ENCODE data around the gene SYPL1.

Gene SYPL1

GRCh38 chr7:106076537-106076936, 35.6 kb downstream of the SYPL1 start:
- Histone ChIP-seq H3K9me3 (ENCODE audit: control insufficient read depth, low read length) (no peaks in the 10 kb centered on the region), H3K4me1 (ENCODE audit: control insufficient read depth, insufficient read depth, low read length) (no peaks in the 10 kb centered on the region), H3K36me3 (ENCODE audit: control insufficient read depth, insufficient read depth, low read length) (no peaks in the 10 kb centered on the region), H3K27me3 (ENCODE audit: control insufficient read depth, insufficient read depth, low read length, poor library complexity, severe bottlenecking) (no peaks in the 10 kb centered on the region), H3K27ac (ENCODE audit: insufficient read depth, low read depth, low read length, poor library complexity, severe bottlenecking) (no peak overlapping the region), H3K4me3 (ENCODE audit: insufficient read depth, low read depth, low read length) (no peak overlapping the region)
- 100% methylated on average over 2 of the region's 2 CpGs; no CpG with 5 or more reads in 1 of the 2 experiments for WGBS, 2 experiments

DNA sequence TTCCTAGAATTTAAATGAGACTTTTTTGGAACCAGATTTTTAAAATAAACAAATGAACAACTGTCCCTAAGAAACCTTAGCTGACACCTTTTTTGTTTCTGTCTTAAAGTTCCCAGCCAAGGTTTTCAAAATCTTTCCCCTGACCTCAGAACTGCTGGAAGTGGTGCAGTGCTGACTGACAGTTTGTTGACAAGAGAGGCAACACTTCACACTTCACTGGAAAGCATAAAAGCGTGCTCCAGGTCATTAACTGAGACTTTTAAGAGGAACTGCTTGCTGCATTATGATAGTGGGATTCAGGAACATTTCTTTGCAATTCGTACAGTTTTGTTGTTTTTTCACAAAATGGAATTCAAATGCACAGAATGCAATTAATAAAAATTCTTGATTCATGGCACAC, 36.2 kb downstream of the SYPL1 start:
- H3K27ac ChIP-seq (ENCODE audit: insufficient read depth, low read depth, low read length, poor library complexity, severe bottlenecking), result no peak overlapping the region
- H3K27me3 ChIP-seq (ENCODE audit: control insufficient read depth, insufficient read depth, low read length, poor library complexity, severe bottlenecking), result no peaks in the 10 kb centered on the region
- no peak overlapping the region for H3K4me3 ChIP-seq (ENCODE audit: insufficient read depth, low read depth, low read length)
- no peaks in the 10 kb centered on the region for H3K36me3 ChIP-seq (ENCODE audit: control insufficient read depth, insufficient read depth, low read length)
- no peaks in the 10 kb centered on the region for H3K9me3 ChIP-seq (ENCODE audit: control insufficient read depth, low read length)
- 82 to 89% methylated on average over 2 of the region's 2 CpGs for WGBS, 2 experiments
- no peaks in the 10 kb centered on the region for H3K4me1 ChIP-seq (ENCODE audit: control insufficient read depth, insufficient read depth, low read length)

- Histone ChIP-seq H3K27me3 (ENCODE audit: control insufficient read depth, insufficient read depth, low read length, poor library complexity, severe bottlenecking) (no peaks in the 10 kb centered on the region), H3K9me3 (ENCODE audit: control insufficient read depth, low read length) (no peaks in the 10 kb centered on the region), H3K27ac (ENCODE audit: insufficient read depth, low read depth, low read length, poor library complexity, severe bottlenecking) (no peak overlapping the region), H3K4me1 (ENCODE audit: control insufficient read depth, insufficient read depth, low read length) (no peaks in the 10 kb centered on the region), H3K36me3 (ENCODE audit: control insufficient read depth, insufficient read depth, low read length) (no peaks in the 10 kb centered on the region), H3K4me3 (ENCODE audit: insufficient read depth, low read depth, low read length) (no peak overlapping the region)
- 88 to 92% methylated on average over 9 of the region's 9 CpGs for WGBS, 2 experiments
Observed at GRCh38 chr7:106074257-106074656, 37.9 kb downstream of the SYPL1 start.

DNA sequence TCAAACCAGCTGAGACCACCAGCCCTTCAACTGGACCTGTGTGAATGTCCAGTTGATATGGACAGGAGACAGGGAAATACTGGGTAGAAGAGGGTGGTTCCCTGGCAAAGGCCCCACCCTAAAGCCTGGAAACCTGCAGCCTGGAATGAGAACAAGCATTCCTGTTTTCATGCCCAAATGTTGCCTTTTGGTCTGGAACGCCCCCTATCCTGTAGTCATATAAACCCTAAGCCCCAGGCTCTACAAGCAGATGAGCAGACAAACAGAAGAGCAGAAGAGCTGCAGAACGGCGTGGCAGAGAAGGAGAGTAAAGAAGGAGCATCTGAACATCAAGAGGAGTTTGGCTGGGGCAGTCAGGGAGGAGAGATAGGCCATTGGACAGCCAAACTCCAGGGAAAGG, 38.4 kb downstream of the SYPL1 start:
- Histone ChIP-seq H3K4me3 (ENCODE audit: insufficient read depth, low read depth, low read length) (no peak overlapping the region), H3K27ac (ENCODE audit: insufficient read depth, low read depth, low read length, poor library complexity, severe bottlenecking) (no peak overlapping the region), H3K4me1 (ENCODE audit: control insufficient read depth, insufficient read depth, low read length) (no peaks in the 10 kb centered on the region), H3K27me3 (ENCODE audit: control insufficient read depth, insufficient read depth, low read length, poor library complexity, severe bottlenecking) (no peaks in the 10 kb centered on the region), H3K36me3 (ENCODE audit: control insufficient read depth, insufficient read depth, low read length) (no peaks in the 10 kb centered on the region), H3K9me3 (ENCODE audit: control insufficient read depth, low read length) (no peaks in the 10 kb centered on the region)
- 91 to 98% methylated on average over 3 of the region's 3 CpGs for WGBS, 2 experiments

DNA sequence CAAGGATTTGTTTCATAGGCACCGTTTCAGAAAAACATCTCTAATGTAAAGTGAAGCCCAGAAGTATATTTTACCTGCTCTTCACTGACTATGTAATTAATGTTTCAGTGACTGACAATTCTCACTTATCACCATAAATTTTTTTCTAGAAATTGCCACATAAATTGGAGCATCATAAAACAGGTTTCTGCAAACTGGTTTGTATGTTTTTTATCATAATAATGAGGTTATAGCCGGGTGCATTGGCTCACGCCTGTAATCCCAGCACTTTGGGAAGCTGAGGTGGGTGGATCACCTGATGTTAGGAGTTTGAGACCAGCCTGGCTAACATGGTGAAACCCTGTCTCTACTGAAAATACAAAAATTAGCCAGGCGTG, 39.4 kb downstream of the SYPL1 start:
- H3K4me1 ChIP-seq (ENCODE audit: control insufficient read depth, insufficient read depth, low read length), result no peaks in the 10 kb centered on the region
- no peak overlapping the region for H3K27ac ChIP-seq (ENCODE audit: insufficient read depth, low read depth, low read length, poor library complexity, severe bottlenecking)
- no peak overlapping the region for H3K4me3 ChIP-seq (ENCODE audit: insufficient read depth, low read depth, low read length)
- WGBS, 2 experiments, result 91 to 95% methylated on average over 3 to 4 of the region's 4 CpGs
- no peaks in the 10 kb centered on the region for H3K9me3 ChIP-seq (ENCODE audit: control insufficient read depth, low read length)
- H3K27me3 ChIP-seq (ENCODE audit: control insufficient read depth, insufficient read depth, low read length, poor library complexity, severe bottlenecking), result no peaks in the 10 kb centered on the region
- no peaks in the 10 kb centered on the region for H3K36me3 ChIP-seq (ENCODE audit: control insufficient read depth, insufficient read depth, low read length)

- Histone ChIP-seq H3K4me3 (ENCODE audit: insufficient read depth, low read depth, low read length) (no peak overlapping the region), H3K9me3 (ENCODE audit: control insufficient read depth, low read length) (no peaks in the 10 kb centered on the region), H3K27me3 (ENCODE audit: control insufficient read depth, insufficient read depth, low read length, poor library complexity, severe bottlenecking) (no peaks in the 10 kb centered on the region), H3K36me3 (ENCODE audit: control insufficient read depth, insufficient read depth, low read length) (no peaks in the 10 kb centered on the region), H3K4me1 (ENCODE audit: control insufficient read depth, insufficient read depth, low read length) (no peaks in the 10 kb centered on the region), H3K27ac (ENCODE audit: insufficient read depth, low read depth, low read length, poor library complexity, severe bottlenecking) (no peak overlapping the region)
- 87 to 89% methylated on average over 9 of the region's 9 CpGs for WGBS, 2 experiments
Observed at GRCh38 chr7:106071999-106072714, 40.0 kb downstream of the SYPL1 start.

- Histone ChIP-seq H3K36me3 (ENCODE audit: control insufficient read depth, insufficient read depth, low read length) (no peaks in the 10 kb centered on the region), H3K27ac (ENCODE audit: insufficient read depth, low read depth, low read length, poor library complexity, severe bottlenecking) (no peak overlapping the region), H3K4me1 (ENCODE audit: control insufficient read depth, insufficient read depth, low read length) (no peaks in the 10 kb centered on the region), H3K4me3 (ENCODE audit: insufficient read depth, low read depth, low read length) (no peak overlapping the region), H3K9me3 (ENCODE audit: control insufficient read depth, low read length) (no peaks in the 10 kb centered on the region), H3K27me3 (ENCODE audit: control insufficient read depth, insufficient read depth, low read length, poor library complexity, severe bottlenecking) (no peaks in the 10 kb centered on the region)
- WGBS, 2 experiments, result 85 to 88% methylated on average over 9 of the region's 9 CpGs
Observed at GRCh38 chr7:106071356-106071998, 40.6 kb downstream of the SYPL1 start.

GRCh38 chr7:106070567-106071254, 41.4 kb downstream of the SYPL1 start:
- no peaks in the 10 kb centered on the region for H3K27me3 ChIP-seq (ENCODE audit: control insufficient read depth, insufficient read depth, low read length, poor library complexity, severe bottlenecking)
- H3K4me1 ChIP-seq (ENCODE audit: control insufficient read depth, insufficient read depth, low read length), result peaks cover 3% of the 10 kb centered on the region
- no peak overlapping the region for H3K27ac ChIP-seq (ENCODE audit: insufficient read depth, low read depth, low read length, poor library complexity, severe bottlenecking)
- no peaks in the 10 kb centered on the region for H3K36me3 ChIP-seq (ENCODE audit: control insufficient read depth, insufficient read depth, low read length)
- no peaks in the 10 kb centered on the region for H3K9me3 ChIP-seq (ENCODE audit: control insufficient read depth, low read length)
- no peak overlapping the region for H3K4me3 ChIP-seq (ENCODE audit: insufficient read depth, low read depth, low read length)
- 94 to 98% methylated on average over 8 of the region's 8 CpGs for WGBS, 2 experiments

GRCh38 chr7:106070201-106070551, 41.9 kb downstream of the SYPL1 start:
- peaks cover 9% of the 10 kb centered on the region for H3K4me1 ChIP-seq (ENCODE audit: control insufficient read depth, insufficient read depth, low read length)
- H3K4me3 ChIP-seq (ENCODE audit: insufficient read depth, low read depth, low read length), result no peak overlapping the region
- no peaks in the 10 kb centered on the region for H3K9me3 ChIP-seq (ENCODE audit: control insufficient read depth, low read length)
- no peaks in the 10 kb centered on the region for H3K27me3 ChIP-seq (ENCODE audit: control insufficient read depth, insufficient read depth, low read length, poor library complexity, severe bottlenecking)
- H3K27ac ChIP-seq (ENCODE audit: insufficient read depth, low read depth, low read length, poor library complexity, severe bottlenecking), result no peak overlapping the region
- no peaks in the 10 kb centered on the region for H3K36me3 ChIP-seq (ENCODE audit: control insufficient read depth, insufficient read depth, low read length)
- WGBS, 2 experiments, result 89 to 91% methylated on average over 5 of the region's 5 CpGs

DNA sequence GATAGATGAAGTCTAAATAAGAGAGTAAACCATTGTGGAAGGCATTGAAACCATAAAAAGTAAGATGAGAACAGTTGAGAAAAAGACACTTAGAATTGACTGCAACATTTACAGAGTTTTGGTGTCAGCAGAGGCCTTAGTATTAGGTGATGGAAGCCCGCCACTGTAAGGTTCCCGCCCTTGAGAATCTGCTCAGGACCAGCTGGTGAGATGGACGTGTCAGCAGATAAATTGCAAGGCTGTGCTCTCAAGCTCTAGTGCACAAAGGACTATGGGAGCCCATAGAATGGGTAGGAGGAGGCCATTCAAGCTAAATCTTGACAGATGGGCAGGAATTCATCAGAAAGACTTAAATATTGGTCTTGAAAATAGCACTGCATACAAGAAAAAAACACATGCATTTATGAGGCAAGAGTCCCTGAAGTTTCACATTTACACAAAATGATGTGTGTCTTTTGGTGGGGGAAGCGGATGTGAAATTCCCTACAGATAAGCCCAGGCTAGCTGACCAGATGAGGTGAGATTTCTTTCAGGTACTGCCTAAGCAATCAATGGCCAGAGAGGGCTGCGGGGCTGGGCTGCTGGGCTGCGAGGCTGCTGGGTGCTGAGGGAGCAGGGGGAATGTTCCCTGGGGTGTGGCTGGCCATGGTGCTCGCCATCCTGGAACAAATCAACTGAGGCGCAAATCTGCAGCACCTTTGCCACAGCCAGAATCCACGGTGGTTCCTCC, 42.5 kb downstream of the SYPL1 start:
- Histone ChIP-seq H3K27me3 (ENCODE audit: control insufficient read depth, insufficient read depth, low read length, poor library complexity, severe bottlenecking) (no peaks in the 10 kb centered on the region), H3K9me3 (ENCODE audit: control insufficient read depth, low read length) (no peaks in the 10 kb centered on the region), H3K36me3 (ENCODE audit: control insufficient read depth, insufficient read depth, low read length) (no peaks in the 10 kb centered on the region), H3K27ac (ENCODE audit: insufficient read depth, low read depth, low read length, poor library complexity, severe bottlenecking) (no peak overlapping the region), H3K4me3 (ENCODE audit: insufficient read depth, low read depth, low read length) (no peak overlapping the region), H3K4me1 (ENCODE audit: control insufficient read depth, insufficient read depth, low read length) (peaks cover 14% of the 10 kb centered on the region)
- 88 to 90% methylated on average over 9 of the region's 9 CpGs for WGBS, 2 experiments
